AG04450 (cell line): Measurements from ENCODE around the gene INPP5E. TPM values are rescaled to one million over a fixed set of nuclear protein-coding genes. Genes with fewer than 3 reads are reported as not detected.

Source experiments
- CTCF ChIA-PET: fragments of 300-600, 350-600 bp; formaldehyde crosslinking; extraction: SDS; loops from one replicate; lab custom pipeline; 2022; ENCODE audit warnings: antibody characterized with exemption, inconsistent platforms; lab: Charles Lee
- POLR2A ChIA-PET: fragments of 350-600 bp; formaldehyde crosslinking; extraction: SDS; loops from one replicate; lab custom pipeline; 2021; ENCODE audit warnings: antibody characterized with exemption, inconsistent platforms; lab: Yijun Ruan, JAX
- DNase-seq: peaks from one replicate; pipeline ENCODE4 v3.0.0-alpha.2; 2011; ENCODE audit warnings: low read depth, low spot score
- H3K27ac ChIP-seq: one replicate; pipeline ENCODE4 v1.5.1; 2012; ENCODE audit warnings: low read depth, low read length, control low read depth
- H3K27me3 ChIP-seq: one replicate; pipeline ENCODE4 v1.6.0; 2012; ENCODE audit warnings: low read length; ENCODE audit not compliant: control insufficient read depth, insufficient read depth
- H3K4me3 ChIP-seq: 2 replicates; pipeline ENCODE4 v1.5.1; 2011; ENCODE audit warnings: mild to moderate bottlenecking, low read depth, low read length, control low read depth
- H3K9me3 ChIP-seq: 2 replicates; pipeline ENCODE4 v1.5.1; 2012; ENCODE audit warnings: low read length; ENCODE audit not compliant: control insufficient read depth, insufficient read depth
- polyA plus RNA-seq: library from polyadenylated mRNA; depleted of rRNA; stranded (reverse); fragments of >200 nt; gene quantifications from 2 replicates; pipeline ENCODE4 v1.2.3, GENCODE V29; 2011
- TF ChIP-seq, protein P1 (sequence below): IDR thresholded peaks from 2 replicates; pipeline ENCODE4 v1.5.1; 2011; ENCODE audit warnings: low read depth, low read length, control low read depth, inconsistent platforms

The INPP5E gene
- polyA plus RNA-seq, 1 experiment = 4.3 TPM

GRCh38 chr9:136437839-136438547 is 1.7 kb downstream of the INPP5E start:
- no peak overlapping the region for H3K27ac ChIP-seq
- TF ChIP-seq, protein P1, sequence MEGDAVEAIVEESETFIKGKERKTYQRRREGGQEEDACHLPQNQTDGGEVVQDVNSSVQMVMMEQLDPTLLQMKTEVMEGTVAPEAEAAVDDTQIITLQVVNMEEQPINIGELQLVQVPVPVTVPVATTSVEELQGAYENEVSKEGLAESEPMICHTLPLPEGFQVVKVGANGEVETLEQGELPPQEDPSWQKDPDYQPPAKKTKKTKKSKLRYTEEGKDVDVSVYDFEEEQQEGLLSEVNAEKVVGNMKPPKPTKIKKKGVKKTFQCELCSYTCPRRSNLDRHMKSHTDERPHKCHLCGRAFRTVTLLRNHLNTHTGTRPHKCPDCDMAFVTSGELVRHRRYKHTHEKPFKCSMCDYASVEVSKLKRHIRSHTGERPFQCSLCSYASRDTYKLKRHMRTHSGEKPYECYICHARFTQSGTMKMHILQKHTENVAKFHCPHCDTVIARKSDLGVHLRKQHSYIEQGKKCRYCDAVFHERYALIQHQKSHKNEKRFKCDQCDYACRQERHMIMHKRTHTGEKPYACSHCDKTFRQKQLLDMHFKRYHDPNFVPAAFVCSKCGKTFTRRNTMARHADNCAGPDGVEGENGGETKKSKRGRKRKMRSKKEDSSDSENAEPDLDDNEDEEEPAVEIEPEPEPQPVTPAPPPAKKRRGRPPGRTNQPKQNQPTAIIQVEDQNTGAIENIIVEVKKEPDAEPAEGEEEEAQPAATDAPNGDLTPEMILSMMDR = no peak
- H3K27me3 ChIP-seq = no peaks in the 10 kb centered on the region
- DNase-seq = no peak
- peaks cover 5% of the 10 kb centered on the region; the same call in 1 of the 2 replicates for H3K9me3 ChIP-seq
- ChIA-PET POLR2A (no interaction called here), CTCF (no interaction called here)
- peak overlapping the region; percentile 69 for H3K4me3 ChIP-seq

DNA sequence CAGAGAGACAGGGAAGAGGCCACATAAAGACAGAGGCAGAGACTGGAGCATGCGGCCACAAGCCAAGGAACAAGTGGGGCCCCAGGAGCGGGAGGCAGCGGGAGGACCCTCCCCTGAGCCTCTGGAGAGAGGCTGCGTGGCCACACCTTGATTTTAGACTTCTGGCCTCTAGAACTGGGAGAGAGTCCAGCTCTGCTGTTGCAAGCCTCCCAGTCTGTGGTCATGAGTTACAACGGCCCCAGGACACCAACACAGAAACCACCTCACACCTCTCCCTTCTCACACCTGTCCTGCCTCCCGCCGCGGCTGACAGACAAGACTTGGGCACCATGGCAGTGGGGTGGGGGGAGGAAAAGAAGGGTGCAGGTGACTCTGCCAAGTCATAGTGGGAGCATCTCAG is 2.2 kb downstream of the INPP5E start:
- Histone ChIP-seq H3K9me3 (peaks cover 5% of the 10 kb centered on the region; the same call in 1 of the 2 replicates), H3K27ac (no peak overlapping the region), H3K27me3 (no peaks in the 10 kb centered on the region), H3K4me3 (peak overlapping the region; percentile 69)
- TF ChIP-seq, protein P1 = no peak
- CTCF ChIA-PET = no interaction called here
- POLR2A ChIA-PET = no interaction called here
- no peak for DNase-seq

DNA sequence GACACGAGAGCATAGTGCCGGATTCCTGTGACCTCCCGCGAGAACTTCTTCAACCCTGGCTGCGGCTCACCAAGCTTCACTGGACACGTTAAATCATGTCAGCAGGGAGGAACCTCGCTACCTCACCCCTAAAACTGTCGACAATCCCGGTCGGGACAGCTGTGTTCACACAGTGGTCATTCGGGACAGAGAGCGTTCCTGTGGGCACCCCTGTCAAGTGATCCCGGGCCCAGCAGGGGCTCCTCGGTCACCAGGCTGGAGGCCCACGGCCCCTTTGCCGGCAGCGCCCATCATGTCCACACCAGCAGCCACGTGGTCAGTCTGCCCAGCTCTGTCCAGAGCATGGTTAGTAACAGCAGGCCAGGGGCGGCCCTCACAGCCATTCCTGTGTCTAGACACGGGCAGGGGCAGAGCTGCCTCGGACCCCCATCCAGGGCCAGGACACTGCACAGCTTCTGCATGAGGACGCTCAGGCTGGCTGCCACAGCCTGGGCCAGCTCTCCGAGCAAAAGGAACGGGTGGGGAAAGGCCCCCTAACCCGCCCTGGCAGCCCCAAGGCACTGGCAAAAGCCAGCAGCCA is 3.5 kb downstream of the INPP5E start:
- Histone ChIP-seq H3K4me3 (no peak overlapping the region), H3K9me3 (peaks cover 5% of the 10 kb centered on the region; the same call in 1 of the 2 replicates), H3K27ac (no peak overlapping the region), H3K27me3 (no peaks in the 10 kb centered on the region)
- ChIA-PET CTCF (no interaction called here), POLR2A (no interaction called here)
- DNase-seq = no peak
- TF ChIP-seq, protein P1 = no peak

GRCh38 chr9:136434580-136435169 is 5.0 kb downstream of the INPP5E start:
- Histone ChIP-seq H3K9me3 (peaks cover 5% of the 10 kb centered on the region; the same call in 1 of the 2 replicates), H3K27me3 (no peaks in the 10 kb centered on the region), H3K27ac (no peak overlapping the region), H3K4me3 (no peak overlapping the region)
- DNase-seq = no peak
- POLR2A ChIA-PET = no interaction called here
- TF ChIP-seq, protein P1 = no peak
- CTCF ChIA-PET = interaction anchor here (0.6 kb wide), 1 partner anchor 45 kb away, joined by 3 read pairs; no protein-coding TSS in a partner anchor
